ENCODE data around the gene IL17REL.
"Not testable (repeated sequence)": the region's sequence is repeated elsewhere in the genome, so short reads cannot be mapped to it uniquely, and the experiment has no call there.

IL17REL gene

GRCh38 chr22:49992921-49993648, 19.5 kb downstream of the IL17REL start:
- peak in 2 of 3 donors; percentile 57 to 64 for DNase-seq (ENCODE audit: low read depth in 2 of 3, low spot score in 1 of 3)

GRCh38 chr22:49991907-49992533, 20.5 kb downstream of the IL17REL start:
- DNase-seq (ENCODE audit: low read depth in 2 of 3, low spot score in 1 of 3): no peak

- DNase-seq (ENCODE audit: low read depth in 2 of 3, low spot score in 1 of 3): no peak
These were observed 21.4 kb downstream of the IL17REL start for GRCh38 chr22:49991167-49991566.

- not testable (repeated sequence) for DNase-seq (ENCODE audit: low read depth in 2 of 3, low spot score in 1 of 3)
These were observed 22.7 kb downstream of the IL17REL start for GRCh38 chr22:49989826-49990225.

GRCh38 chr22:49986325-49986724, 26.2 kb downstream of the IL17REL start:
- no peak for DNase-seq (ENCODE audit: low read depth in 2 of 3, low spot score in 1 of 3)

DNA sequence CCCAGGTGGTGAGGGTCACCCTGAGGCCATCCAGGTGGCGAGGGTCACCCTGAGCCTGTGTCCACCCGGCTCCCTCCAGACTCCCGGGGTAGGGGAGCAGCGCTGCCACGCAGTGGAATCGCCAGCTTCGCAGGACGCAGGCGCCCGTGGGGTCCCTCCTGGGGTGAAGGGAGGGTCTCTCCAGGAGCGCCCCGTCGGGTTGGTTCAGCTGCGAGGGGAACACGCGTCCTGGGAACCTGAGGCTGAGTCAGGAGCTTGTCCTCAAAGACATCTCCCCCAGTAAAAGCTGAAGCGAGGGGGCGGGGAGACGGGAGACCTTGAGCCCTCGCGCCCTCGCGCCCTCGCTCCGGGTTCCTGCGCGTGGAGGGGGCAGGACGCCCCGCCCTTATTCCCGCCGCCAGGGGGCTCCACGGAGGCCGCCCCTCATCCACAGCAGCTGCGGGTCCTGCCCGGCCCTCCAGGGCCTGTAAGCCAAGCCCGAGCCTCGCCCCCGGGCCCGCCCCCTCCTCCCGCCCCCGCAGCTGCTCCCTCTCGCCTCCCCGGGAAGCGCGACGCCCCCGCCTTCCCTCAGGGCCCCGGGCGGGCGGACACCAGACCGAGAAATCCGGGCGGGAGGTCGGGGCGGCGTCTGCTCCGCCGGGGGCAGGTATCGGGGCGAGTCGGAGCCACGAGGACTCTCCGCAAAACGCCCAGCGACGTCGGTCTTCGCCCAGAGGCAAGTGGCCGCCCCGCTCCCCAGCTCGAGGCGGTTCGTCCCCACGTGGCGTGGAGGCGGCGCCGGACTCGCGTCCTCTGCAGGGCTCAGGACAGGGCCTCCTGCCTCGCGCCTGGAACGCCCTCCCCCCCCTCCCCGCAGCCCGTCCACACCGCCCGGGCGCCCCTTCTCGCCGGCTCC, 29.2 kb downstream of the IL17REL start:
- DNase-seq (ENCODE audit: low read depth in 2 of 3, low spot score in 1 of 3): no peak

GRCh38 chr22:49981799-49982198, 30.8 kb downstream of the IL17REL start:
- not testable (repeated sequence) for DNase-seq (ENCODE audit: low read depth in 2 of 3, low spot score in 1 of 3)

DNA sequence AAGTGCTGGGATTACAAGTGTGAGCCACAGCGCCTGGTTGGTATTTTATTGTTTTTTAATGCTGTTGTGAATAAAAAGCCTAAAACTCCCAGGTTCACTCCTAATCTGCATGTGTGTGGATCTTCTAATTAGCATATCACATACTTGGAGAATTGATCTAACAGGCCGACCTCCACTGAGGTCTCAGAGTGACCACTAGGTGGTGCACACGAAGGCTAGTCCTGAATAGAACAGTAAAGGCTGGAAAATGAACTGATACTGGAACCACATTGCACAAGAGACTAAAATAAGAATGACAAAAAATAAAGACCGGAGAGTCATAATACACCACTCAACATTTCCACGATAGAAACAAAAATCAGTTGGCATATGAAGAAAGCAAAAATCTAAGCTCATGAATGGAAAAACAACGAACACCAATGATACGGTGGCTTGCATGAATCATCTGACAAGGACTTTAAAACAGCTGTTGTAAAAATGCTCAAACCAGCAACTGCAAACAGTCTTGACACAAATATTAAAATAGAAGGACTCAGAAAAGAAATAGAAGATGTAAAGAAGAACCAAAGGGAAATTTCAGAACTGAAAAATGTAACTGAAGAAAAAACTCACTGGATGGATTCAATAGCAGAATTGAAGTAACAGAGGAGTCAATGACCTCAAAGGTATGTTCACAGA, 32.8 kb downstream of the IL17REL start:
- DNase-seq (ENCODE audit: low read depth in 2 of 3, low spot score in 1 of 3): peak in 1 of 3 donors; percentile 58

GRCh38 chr22:49977578-49977977, 35.0 kb downstream of the IL17REL start:
- no peak for DNase-seq (ENCODE audit: low read depth in 2 of 3, low spot score in 1 of 3)

DNA sequence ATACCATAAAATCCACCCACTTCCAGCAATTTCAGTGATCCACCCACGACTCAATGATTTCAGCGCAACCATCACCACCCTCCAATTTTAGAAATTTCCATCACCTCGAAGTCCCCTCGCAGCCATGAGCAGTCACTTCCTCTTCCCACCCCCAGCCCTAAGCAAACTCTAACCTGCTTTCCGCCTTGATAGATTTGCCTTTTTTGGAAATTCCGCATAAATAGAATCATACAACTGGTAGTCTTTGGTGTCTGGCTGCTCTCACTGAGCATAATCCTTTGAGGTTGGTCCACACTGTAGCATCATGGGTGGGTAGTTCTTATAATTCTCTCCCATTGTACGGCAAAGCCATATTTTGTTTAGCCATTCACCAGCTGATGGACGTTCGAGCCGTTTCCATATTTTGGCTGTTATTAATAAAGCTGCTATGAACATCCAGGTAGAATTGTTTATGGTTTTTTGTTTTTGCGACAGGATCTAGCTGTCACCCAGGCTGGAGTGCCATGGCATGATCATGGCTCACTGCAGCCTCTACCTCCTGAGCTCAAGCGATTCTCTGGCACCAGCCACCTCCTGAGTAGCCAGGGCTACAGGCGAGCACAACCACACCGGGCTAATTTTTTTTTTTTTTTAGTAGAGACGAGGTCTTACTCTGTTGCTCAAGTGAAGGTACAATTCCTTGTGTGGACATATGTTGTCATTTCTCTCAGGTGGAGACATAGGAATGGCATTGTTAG, 36.0 kb downstream of the IL17REL start:
- peak in 2 of 3 donors; percentile 42 to 72 for DNase-seq (ENCODE audit: low read depth in 2 of 3, low spot score in 1 of 3)

DNA sequence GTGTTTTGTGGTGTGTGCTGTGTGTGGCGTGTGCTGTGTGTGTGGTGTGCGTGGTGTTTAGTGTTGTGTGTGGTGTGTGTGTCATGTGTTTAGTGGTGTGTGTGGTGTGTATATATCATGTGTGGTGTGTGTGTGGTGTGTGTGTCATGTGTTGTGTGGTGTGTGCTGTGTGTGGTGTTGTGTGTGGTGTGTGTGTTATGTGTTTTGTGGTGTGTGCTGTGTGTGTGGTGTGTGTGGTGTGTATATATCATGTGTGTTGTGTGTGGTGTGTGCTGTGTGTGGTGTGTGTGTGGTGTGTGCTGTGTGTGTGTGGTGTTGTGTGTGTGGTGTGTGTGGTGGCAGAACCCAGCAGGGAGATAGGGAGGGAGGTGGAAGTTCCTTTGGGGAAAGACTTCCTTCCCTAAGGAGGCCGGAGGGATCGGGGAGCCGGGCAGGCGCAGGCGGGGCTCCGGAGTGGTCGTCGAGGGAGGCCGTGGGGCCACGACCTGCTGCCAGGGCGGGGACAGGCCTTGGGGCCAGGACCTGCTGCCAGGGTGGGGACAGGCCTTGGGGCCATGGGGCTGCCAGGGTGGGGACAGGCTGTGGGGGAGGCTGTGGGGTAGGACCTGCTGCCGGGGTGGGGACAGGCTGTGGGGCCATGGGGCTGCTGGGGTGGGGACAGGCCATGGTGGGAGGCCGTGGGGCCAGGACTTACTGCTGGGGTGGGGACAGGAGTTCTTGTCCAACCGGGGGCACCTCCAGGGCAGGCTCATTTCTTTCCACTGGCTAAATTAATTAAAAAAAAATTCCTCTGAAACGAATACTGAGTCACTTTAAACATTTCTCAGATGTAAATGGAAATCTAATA, 36.8 kb downstream of the IL17REL start:
- DNase-seq (ENCODE audit: low read depth in 2 of 3, low spot score in 1 of 3): peak in 2 of 3 donors; percentile 59 to 66

DNA sequence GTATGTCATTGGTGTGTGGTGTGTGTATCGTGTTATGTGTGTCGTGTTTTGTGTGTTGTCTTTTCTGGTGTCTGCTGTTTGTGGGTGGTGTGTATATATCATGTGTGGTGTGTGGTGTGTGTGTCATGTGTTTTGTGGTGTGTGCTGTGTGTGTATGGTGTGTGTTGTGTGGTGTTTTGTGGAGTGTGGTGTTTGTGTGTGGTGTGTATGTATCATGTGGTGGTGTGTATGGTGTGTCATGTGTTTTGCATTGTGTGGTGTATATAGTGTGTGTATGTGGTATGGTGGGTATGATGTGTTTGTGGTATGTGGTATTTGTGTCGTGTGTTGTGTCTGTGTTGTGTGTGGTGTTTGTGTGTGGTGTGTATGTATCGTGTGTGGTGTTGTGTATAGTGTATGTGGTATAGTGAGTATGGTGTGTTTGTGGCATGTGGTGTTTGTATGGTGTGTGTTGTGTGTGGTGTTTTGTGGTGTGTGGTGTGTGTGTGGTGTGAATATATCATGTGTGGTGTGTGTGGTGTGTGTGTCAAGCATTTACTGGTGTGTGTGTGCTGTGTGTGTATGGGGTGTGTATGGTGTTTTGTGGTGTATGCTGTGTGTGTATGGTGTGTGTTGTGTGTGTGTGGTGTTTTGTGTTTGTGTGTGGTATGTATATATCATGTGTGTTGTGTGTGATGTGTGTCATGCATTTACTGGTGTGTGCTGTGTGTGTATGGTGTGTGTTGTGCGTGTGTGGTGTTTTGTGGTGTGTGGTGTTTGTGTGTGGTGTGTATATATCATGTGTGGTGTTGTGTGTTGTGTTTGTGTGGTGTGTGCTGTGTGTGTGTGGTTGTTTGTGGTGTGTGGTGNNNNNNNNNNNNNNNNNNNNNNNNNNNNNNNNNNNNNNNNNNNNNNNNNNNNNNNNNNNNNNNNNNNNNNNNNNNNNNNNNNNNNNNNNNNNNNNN, 39.3 kb downstream of the IL17REL start:
- no peak for DNase-seq (ENCODE audit: low read depth in 2 of 3, low spot score in 1 of 3)

- DNase-seq (ENCODE audit: low read depth in 2 of 3, low spot score in 1 of 3): no peak
These were observed 40.2 kb downstream of the IL17REL start for GRCh38 chr22:49972163-49973017.

GRCh38 chr22:49971232-49972162, 41.1 kb downstream of the IL17REL start:
- peak in 2 of 3 donors; percentile 70 to 72 for DNase-seq (ENCODE audit: low read depth in 2 of 3, low spot score in 1 of 3)

DNA sequence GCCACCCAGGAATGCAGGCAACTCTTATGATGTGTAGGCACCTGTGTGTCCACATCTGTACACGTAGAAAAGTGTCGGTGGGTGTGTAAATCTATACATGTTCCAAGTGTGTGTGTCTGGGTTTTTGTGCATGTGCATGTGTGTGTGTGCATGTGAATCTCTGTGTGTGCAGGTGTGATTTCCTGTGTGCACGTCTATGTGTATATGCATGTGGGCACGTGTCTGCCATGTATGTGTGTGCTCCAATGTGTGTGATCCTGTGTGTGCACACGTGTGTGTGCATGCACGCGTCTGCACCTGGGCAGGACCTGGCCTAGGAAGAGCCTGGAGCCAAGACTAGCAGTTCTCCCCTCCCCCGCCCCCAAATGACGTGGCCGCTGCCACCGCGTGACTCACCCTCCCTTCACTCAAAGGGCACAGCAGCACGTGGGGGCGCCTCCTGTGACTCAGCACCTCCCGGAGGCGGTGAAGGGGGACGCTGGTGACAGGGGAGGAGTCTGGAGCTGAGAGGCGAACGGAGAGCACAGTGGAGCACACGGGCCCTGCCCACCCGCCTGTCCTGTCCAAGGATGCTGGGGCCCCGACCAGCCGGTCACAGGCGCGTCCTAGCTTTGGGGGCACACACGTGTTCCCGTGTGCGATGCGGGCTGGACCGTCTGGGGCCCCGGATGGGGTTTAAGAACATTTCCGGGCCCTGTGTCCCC, 41.9 kb downstream of the IL17REL start:
- peak; percentile 94 to 97 (median 96) for DNase-seq (ENCODE audit: low read depth in 2 of 3, low spot score in 1 of 3)

All from stimulated activated CD4-positive, alpha-beta T cell treated with anti-CD3 and anti-CD28 coated beads, Interleukin-12 subunit alpha, Interleukin-12 subunit beta, amount 100 ng/mL, for 48 hours (primary cell).